Activated naive CD8-positive, alpha-beta T cell treated with anti-CD3 and anti-CD28 coated beads, Interleukin-2, amount 50 U/mL, for 16 hours (primary cell): ENCODE results near the gene CCNB2.

ENCODE experiments used
- DNase-seq: peaks from one replicate; pipeline ENCODE4 v3.0.0-alpha.2; 2020; ENCODE audit warnings: low read depth, low spot score

Gene CCNB2

GRCh38 chr15:59166601-59167265 is 61.8 kb downstream of the CCNB2 start:
- DNase-seq: no peak

- DNase-seq: no peak
Observed at GRCh38 chr15:59168536-59168935, 63.6 kb downstream of the CCNB2 start.

- DNase-seq: no peak
Observed at GRCh38 chr15:59169251-59169708, 64.3 kb downstream of the CCNB2 start.

- no peak for DNase-seq
Observed at GRCh38 chr15:59170295-59171066, 65.5 kb downstream of the CCNB2 start.

GRCh38 chr15:59171067-59171397 is 66.1 kb downstream of the CCNB2 start:
- DNase-seq: no peak

- DNase-seq: no peak
Observed at GRCh38 chr15:59172289-59172901, 67.4 kb downstream of the CCNB2 start.

GRCh38 chr15:59173194-59173593 is 68.2 kb downstream of the CCNB2 start:
- DNase-seq: no peak

GRCh38 chr15:59174151-59174834 is 69.3 kb downstream of the CCNB2 start:
- DNase-seq: no peak
